Measurements from ENCODE around the gene DARS1. TPM values are rescaled to one million over a fixed set of nuclear protein-coding genes. Genes with fewer than 3 reads are reported as not detected.

DARS1 gene
- polyA plus RNA-seq, 4 donors: 124 to 145 (median 127) TPM

- DNase-seq (ENCODE audit: low read depth in 4 of 4, low spot score in 2 of 4): no peak
These were observed 36.6 kb downstream of the DARS1 start for GRCh38 chr2:135948642-135949355.

- no peak for DNase-seq (ENCODE audit: low read depth in 4 of 4, low spot score in 2 of 4)
These were observed 37.3 kb downstream of the DARS1 start for GRCh38 chr2:135948141-135948540.

GRCh38 chr2:135947483-135947882 is 37.9 kb downstream of the DARS1 start:
- DNase-seq (ENCODE audit: low read depth in 4 of 4, low spot score in 2 of 4): no peak

- no peak for DNase-seq (ENCODE audit: low read depth in 4 of 4, low spot score in 2 of 4)
These were observed 39.9 kb downstream of the DARS1 start for GRCh38 chr2:135945526-135945925.

GRCh38 chr2:135944625-135945024 is 40.8 kb downstream of the DARS1 start:
- no peak for DNase-seq (ENCODE audit: low read depth in 4 of 4, low spot score in 2 of 4)

GRCh38 chr2:135942936-135943688 is 42.3 kb downstream of the DARS1 start:
- DNase-seq (ENCODE audit: low read depth in 4 of 4, low spot score in 2 of 4): no peak

GRCh38 chr2:135936524-135936923 is 48.9 kb downstream of the DARS1 start:
- no peak for DNase-seq (ENCODE audit: low read depth in 4 of 4, low spot score in 2 of 4)

- DNase-seq (ENCODE audit: low read depth in 4 of 4, low spot score in 2 of 4): no peak
These were observed 49.5 kb downstream of the DARS1 start for GRCh38 chr2:135935914-135936313.

GRCh38 chr2:135931776-135932443 is 53.5 kb downstream of the DARS1 start:
- no peak for DNase-seq (ENCODE audit: low read depth in 4 of 4, low spot score in 2 of 4)

GRCh38 chr2:135926605-135927004 is 58.8 kb downstream of the DARS1 start:
- DNase-seq (ENCODE audit: low read depth in 4 of 4, low spot score in 2 of 4): no peak

- no peak for DNase-seq (ENCODE audit: low read depth in 4 of 4, low spot score in 2 of 4)
These were observed 59.9 kb downstream of the DARS1 start for GRCh38 chr2:135925571-135925970.

GRCh38 chr2:135916207-135916606 is 69.2 kb downstream of the DARS1 start:
- DNase-seq (ENCODE audit: low read depth in 4 of 4, low spot score in 2 of 4): peak in 3 of 4 donors; percentile 13 to 39 (median 23)

- DNase-seq (ENCODE audit: low read depth in 4 of 4, low spot score in 2 of 4): no peak
These were observed 70.9 kb downstream of the DARS1 start for GRCh38 chr2:135914485-135914884.

- DNase-seq (ENCODE audit: low read depth in 4 of 4, low spot score in 2 of 4): peak in 3 of 4 donors; percentile 10 to 21 (median 11)
These were observed 71.6 kb downstream of the DARS1 start for GRCh38 chr2:135913727-135914365.

GRCh38 chr2:135909976-135910375 is 75.5 kb downstream of the DARS1 start:
- DNase-seq (ENCODE audit: low read depth in 4 of 4, low spot score in 2 of 4): no peak

GRCh38 chr2:135905679-135906078 is 79.7 kb downstream of the DARS1 start:
- DNase-seq (ENCODE audit: low read depth in 4 of 4, low spot score in 2 of 4): no peak

- no peak for DNase-seq (ENCODE audit: low read depth in 4 of 4, low spot score in 2 of 4)
These were observed 81.0 kb downstream of the DARS1 start for GRCh38 chr2:135904341-135904989.

- DNase-seq (ENCODE audit: low read depth in 4 of 4, low spot score in 2 of 4): no peak
These were observed 81.8 kb downstream of the DARS1 start for GRCh38 chr2:135903650-135904049.

- DNase-seq (ENCODE audit: low read depth in 4 of 4, low spot score in 2 of 4): no peak
These were observed 85.9 kb downstream of the DARS1 start for GRCh38 chr2:135899567-135899966.

- DNase-seq (ENCODE audit: low read depth in 4 of 4, low spot score in 2 of 4): no peak
These were observed 87.1 kb downstream of the DARS1 start for GRCh38 chr2:135898234-135898786.

Data from left renal cortex interstitium (tissue), 4 donors.